A549 (cell line): Measurements from ENCODE around the gene CSF3R. TPM values are rescaled to one million over a fixed set of nuclear protein-coding genes. Genes with fewer than 3 reads are reported as not detected.
A peak's percentile ranks its signal among the peaks of the same experiment; 100 is the strongest.

Source experiments
- ATAC-seq, 2 experiments: fragments of 200-7000 bp in 1 of 2; fragments of >200 bp in 1 of 2; cut with Nextera tagmentation in 1 of 2; cut with Tn5 transposase in 1 of 2; 3 replicates each; pipeline versions ENCODE4 v1.8.0 to v1.9.1; 2018 to 2020; ENCODE audit warnings: mild to moderate bottlenecking in 1 of 2, moderate library complexity in 1 of 2
- CTCF ChIA-PET: fragments of 300-600 bp; sonication (Branson Sonifier 250); formaldehyde crosslinking; extraction: SDS; loops from one replicate; lab custom pipeline; 2021; ENCODE audit warnings: antibody characterized with exemption, inconsistent platforms; lab: Yijun Ruan, JAX
- POLR2A ChIA-PET: fragments of 350-600 bp; formaldehyde crosslinking; extraction: SDS; loops from one replicate; lab custom pipeline; 2021; ENCODE audit warnings: antibody characterized with exemption, inconsistent platforms; lab: Yijun Ruan, JAX
- DNase-seq, 2 experiments: peaks; one replicate each; pipeline versions ENCODE4 v3.0.0 to v3.0.0-alpha.2; 2011 to 2016; ENCODE audit warnings: low read depth in 1 of 2, low spot score in 1 of 2
- FAIRE-seq: peaks from 2 replicates; lab custom pipeline; 2011; peaks lifted over from hg19 to GRCh38; lab: Jason Lieb, UNC
- H3K27ac ChIP-seq, 2 experiments: fragments of >200 bp; sonication (Bioruptor Twin); formaldehyde crosslinking; 3 replicates each; pipeline ENCODE4 v1.5.1; 2016 to 2017
- H3K4me1 ChIP-seq: fragments of >200 bp; sonication (Bioruptor Twin); formaldehyde crosslinking; 3 replicates; pipeline ENCODE4 v1.6.1; 2016
- H3K4me2 ChIP-seq: fragments of >200 bp; sonication (Bioruptor Twin); formaldehyde crosslinking; 3 replicates; pipeline ENCODE4 v1.6.1; 2016
- H3K4me3 ChIP-seq: fragments of >200 bp; sonication (Bioruptor Twin); formaldehyde crosslinking; 3 replicates; pipeline ENCODE4 v1.5.1; 2016
- H3K9me3 ChIP-seq: fragments of >200 bp; sonication (Bioruptor Twin); formaldehyde crosslinking; 3 replicates; pipeline ENCODE4 v1.6.1; 2016
- CBX2 ChIP-seq: fragments of 200-600 bp; sonication (generic); IDR thresholded peaks from 2 replicates; pipeline ENCODE4 v1.6.1; 2016; ENCODE audit warnings: low read depth, mild to moderate bottlenecking, borderline replicate concordance
- CEBPB ChIP-seq, 2 experiments: fragments of >200 bp in 1 of 2; sonication (Bioruptor Twin) in 1 of 2; formaldehyde crosslinking in 1 of 2; IDR thresholded peaks; 2 replicates each; pipeline ENCODE4 v1.6.1; 2012 to 2016
- EP300 ChIP-seq, 2 experiments: fragments of >200 bp; sonication (Bioruptor Twin); formaldehyde crosslinking; IDR thresholded peaks; 2 replicates in 1 of 2; 3 replicates in 1 of 2; pipeline ENCODE4 v1.6.1; 2016 to 2017
- ESRRA ChIP-seq: fragments of 150-350 bp; IDR thresholded peaks from 2 replicates; pipeline ENCODE4 v1.6.1; 2014; ENCODE audit warnings: mild to moderate bottlenecking, low read length, borderline replicate concordance
- FOSL2 ChIP-seq, 2 experiments: fragments of 450-650 bp in 1 of 2; fragments of >200 bp in 1 of 2; sonication (Bioruptor Twin) in 1 of 2; formaldehyde crosslinking; IDR thresholded peaks; 2 replicates each; pipeline versions ENCODE4 v1.5.0 to v1.6.1; 2016 to 2020; ENCODE audit warnings: mild to moderate bottlenecking in 1 of 2, moderate library complexity in 1 of 2
- FOXS1 ChIP-seq: fragments of 250-450 bp; sonication (Bioruptor Pico); IDR thresholded peaks from 2 replicates; pipeline ENCODE4 v1.5.0; 2020; ENCODE audit warnings: mild to moderate bottlenecking, moderate library complexity
- HDAC2 ChIP-seq: fragments of 200-600 bp; sonication (generic); IDR thresholded peaks from 2 replicates; pipeline ENCODE4 v1.6.1; 2016
- HOXA7 ChIP-seq: fragments of 250-450 bp; sonication (Bioruptor Pico); IDR thresholded peaks from 2 replicates; pipeline ENCODE4 v1.5.0; 2020; ENCODE audit warnings: mild to moderate bottlenecking, moderate library complexity
- KDM1A ChIP-seq: fragments of 200-600 bp; sonication (generic); IDR thresholded peaks from 2 replicates; pipeline ENCODE4 v1.6.1; 2016; ENCODE audit warnings: low read depth, mild to moderate bottlenecking
- KDM5A ChIP-seq: fragments of 200-600 bp; sonication (generic); IDR thresholded peaks from 2 replicates; pipeline ENCODE4 v1.6.1; 2016; ENCODE audit warnings: antibody characterized with exemption, mild to moderate bottlenecking
- MAFK ChIP-seq: fragments of 450-650 bp; IDR thresholded peaks from 2 replicates; pipeline ENCODE4 v1.6.1; 2014; ENCODE audit not compliant: partially characterized antibody
- MYC ChIP-seq: IDR thresholded peaks from 2 replicates; pipeline ENCODE4 v1.6.1; 2012; ENCODE audit warnings: mild to moderate bottlenecking, inconsistent platforms, low read length, improper control_type of control experiment, borderline replicate concordance
- NFE2L2 ChIP-seq: fragments of 150-350 bp; conservative IDR thresholded peaks from 2 replicates; pipeline ENCODE4 v1.6.1; 2014; ENCODE audit warnings: low read length
- NPAS2 ChIP-seq: fragments of 250-450 bp; sonication (Bioruptor Pico); IDR thresholded peaks from 2 replicates; pipeline ENCODE4 v1.8.0; 2022; ENCODE audit warnings: mild to moderate bottlenecking, moderate library complexity, borderline replicate concordance
- PHF8 ChIP-seq: fragments of 200-600 bp; sonication (generic); IDR thresholded peaks from 2 replicates; pipeline ENCODE4 v1.6.1; 2016; ENCODE audit warnings: low read depth, mild to moderate bottlenecking, antibody characterized with exemption, moderate library complexity, borderline replicate concordance
- POLR2A ChIP-seq: IDR thresholded peaks from 2 replicates; pipeline ENCODE4 v1.6.1; 2012; ENCODE audit warnings: mild to moderate bottlenecking, low read length
- POLR2AphosphoS2 ChIP-seq: conservative IDR thresholded peaks from 2 replicates; pipeline ENCODE4 v1.6.1; 2012; ENCODE audit warnings: low read length, improper control_type of control experiment, inconsistent platforms
- RNF2 ChIP-seq: fragments of 200-600 bp; sonication (generic); IDR thresholded peaks from 2 replicates; pipeline ENCODE4 v1.6.1; 2016; ENCODE audit warnings: low read depth, mild to moderate bottlenecking, antibody characterized with exemption, moderate library complexity, borderline replicate concordance
- SMC3 ChIP-seq: fragments of >200 bp; sonication (Bioruptor Twin); formaldehyde crosslinking; IDR thresholded peaks from 3 replicates; pipeline ENCODE4 v1.6.1; 2018; ENCODE audit warnings: inconsistent platforms
- SREBF2 ChIP-seq: fragments of 450-650 bp; IDR thresholded peaks from 2 replicates; pipeline ENCODE4 v1.6.1; 2014; ENCODE audit warnings: mild to moderate bottlenecking, moderate library complexity
- TP53 ChIP-seq: fragments of 250-450 bp; sonication (Bioruptor Pico); IDR thresholded peaks from 2 replicates; pipeline ENCODE4 v1.5.0; 2021; ENCODE audit warnings: mild to moderate bottlenecking, moderate library complexity
- ZNF302 ChIP-seq: fragments of 250-450 bp; sonication (Bioruptor Pico); IDR thresholded peaks from 2 replicates; pipeline ENCODE4 v1.9.0; 2021; ENCODE audit warnings: inconsistent platforms, mild to moderate bottlenecking, moderate library complexity
- ZSCAN20 ChIP-seq: fragments of 250-450 bp; sonication (Bioruptor Pico); IDR thresholded peaks from 2 replicates; pipeline ENCODE4 v1.8.0; 2022; ENCODE audit warnings: mild to moderate bottlenecking, moderate library complexity
- WGBS: methylation state at CpG from one replicate; pipeline ENCODE4 v1.1.6; 2017; ENCODE audit errors: missing lambda C conversion rate; 5-methylcytosine and 5-hydroxymethylcytosine counted together
- polyA plus RNA-seq, 4 experiments: library from polyadenylated mRNA; depleted of rRNA in 3 of 4; stranded (reverse); fragments of >200 nt; fragmentation: RNase III in 1 of 4; extraction: RNeasy Plus Mini Kit Qiagen cat#74134 plus additional on column Dnase treatment in 1 of 4; gene quantifications; 2 replicates in 3 of 4; 3 replicates in 1 of 4; pipeline ENCODE4 v1.2.3, GENCODE V29; 2011 to 2017
- TF ChIP-seq, protein P1 (sequence below): IDR thresholded peaks from 2 replicates; pipeline ENCODE4 v1.6.1; 2012
- TF ChIP-seq, protein P2 (sequence below): fragments of 450-650 bp; IDR thresholded peaks from 2 replicates; pipeline ENCODE4 v1.6.1; 2014; ENCODE audit warnings: antibody characterized with exemption
- TF ChIP-seq, protein P3 (sequence below): fragments of >200 bp; sonication (Bioruptor Twin); formaldehyde crosslinking; IDR thresholded peaks from 3 replicates; pipeline ENCODE4 v1.6.1; 2016
- TF ChIP-seq, protein P4 (sequence below): fragments of 200-600 bp; sonication (generic); IDR thresholded peaks from 2 replicates; pipeline ENCODE4 v1.6.1; 2016; ENCODE audit warnings: antibody characterized with exemption, mild to moderate bottlenecking, moderate library complexity
- TF ChIP-seq, protein P5 (sequence below): IDR thresholded peaks from 2 replicates; pipeline ENCODE4 v1.6.1; 2012
- TF ChIP-seq, protein P6 (sequence below): fragments of 250-450 bp; sonication (Bioruptor Pico); IDR thresholded peaks from 2 replicates; pipeline ENCODE4 v1.5.0; 2020; ENCODE audit warnings: low read depth, mild to moderate bottlenecking, moderate library complexity

The CSF3R gene
- polyA plus RNA-seq, 2 of the 4 experiments (the other 2 are of a cell fraction) = not detected

DNA sequence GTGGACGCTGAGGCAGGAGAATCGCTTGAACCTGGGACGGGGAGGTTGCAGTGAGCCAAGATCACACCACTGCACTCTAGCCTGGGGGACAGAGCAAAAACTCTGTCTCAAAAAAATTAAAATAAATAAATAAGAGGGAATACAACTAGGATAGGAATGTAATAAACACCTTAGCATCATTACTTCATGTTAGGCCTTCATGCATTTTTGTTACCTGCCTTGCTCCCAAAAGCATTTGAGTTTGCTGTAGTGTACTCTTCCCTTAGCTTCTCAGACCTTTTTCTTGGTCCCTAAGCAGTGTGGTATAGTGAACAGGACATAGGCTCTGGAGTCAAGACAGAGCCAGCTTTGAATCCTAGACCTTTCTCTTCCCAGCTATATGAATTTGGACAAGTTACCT lies 29.7 kb downstream of the CSF3R start:
- WGBS = 92% methylated on average over 3 of the region's 3 CpGs
- H3K4me1 ChIP-seq = peaks cover 3% of the 10 kb centered on the region; the same call in 1 of the 3 replicates
- no peak overlapping the region for H3K4me3 ChIP-seq
- DNase-seq (no peak), ATAC-seq (no peak)
- H3K4me2 ChIP-seq = no peak overlapping the region
- CTCF ChIA-PET = no interaction called here
- no peaks in the 10 kb centered on the region for H3K9me3 ChIP-seq
- H3K27ac ChIP-seq = no peak overlapping the region
- TF ChIP-seq NFE2L2 = no peak
- TF ChIP-seq CBX2 = no peak
- no peak for TF ChIP-seq FOSL2 (IDR thresholded peaks at IDR 0.05)
- no peak for TF ChIP-seq FOSL2 (CRISPR knock-in tag; IDR thresholded peaks at IDR 0.05)
- TF ChIP-seq MYC = no peak
- no peak for TF ChIP-seq NPAS2 (CRISPR knock-in tag)
- no peak for TF ChIP-seq POLR2A
- no peak for TF ChIP-seq HDAC2
- TF ChIP-seq SMC3 = no peak
- TF ChIP-seq, protein P1, sequence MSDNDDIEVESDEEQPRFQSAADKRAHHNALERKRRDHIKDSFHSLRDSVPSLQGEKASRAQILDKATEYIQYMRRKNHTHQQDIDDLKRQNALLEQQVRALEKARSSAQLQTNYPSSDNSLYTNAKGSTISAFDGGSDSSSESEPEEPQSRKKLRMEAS = no peak
- TF ChIP-seq, protein P2, sequence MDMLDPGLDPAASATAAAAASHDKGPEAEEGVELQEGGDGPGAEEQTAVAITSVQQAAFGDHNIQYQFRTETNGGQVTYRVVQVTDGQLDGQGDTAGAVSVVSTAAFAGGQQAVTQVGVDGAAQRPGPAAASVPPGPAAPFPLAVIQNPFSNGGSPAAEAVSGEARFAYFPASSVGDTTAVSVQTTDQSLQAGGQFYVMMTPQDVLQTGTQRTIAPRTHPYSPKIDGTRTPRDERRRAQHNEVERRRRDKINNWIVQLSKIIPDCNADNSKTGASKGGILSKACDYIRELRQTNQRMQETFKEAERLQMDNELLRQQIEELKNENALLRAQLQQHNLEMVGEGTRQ = no peak
- no peak for TF ChIP-seq RNF2
- no peak for TF ChIP-seq KDM1A
- TF ChIP-seq ESRRA = no peak
- no peak for TF ChIP-seq KDM5A
- no peak for TF ChIP-seq SREBF2
- no peak for TF ChIP-seq MAFK
- no peak for TF ChIP-seq HOXA7
- TF ChIP-seq, protein P3, sequence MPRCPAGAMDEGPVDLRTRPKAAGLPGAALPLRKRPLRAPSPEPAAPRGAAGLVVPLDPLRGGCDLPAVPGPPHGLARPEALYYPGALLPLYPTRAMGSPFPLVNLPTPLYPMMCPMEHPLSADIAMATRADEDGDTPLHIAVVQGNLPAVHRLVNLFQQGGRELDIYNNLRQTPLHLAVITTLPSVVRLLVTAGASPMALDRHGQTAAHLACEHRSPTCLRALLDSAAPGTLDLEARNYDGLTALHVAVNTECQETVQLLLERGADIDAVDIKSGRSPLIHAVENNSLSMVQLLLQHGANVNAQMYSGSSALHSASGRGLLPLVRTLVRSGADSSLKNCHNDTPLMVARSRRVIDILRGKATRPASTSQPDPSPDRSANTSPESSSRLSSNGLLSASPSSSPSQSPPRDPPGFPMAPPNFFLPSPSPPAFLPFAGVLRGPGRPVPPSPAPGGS = no peak
- no peak for TF ChIP-seq EP300 (IDR thresholded peaks at IDR 0.05)
- no peak for TF ChIP-seq POLR2AphosphoS2
- TF ChIP-seq, all 56 proteins: peak for 0
- POLR2A ChIA-PET = interaction anchor here (2.7 kb wide), 1 partner anchor 11 kb away, joined by 9 read pairs; the partner anchor contains the start of gene MRPS15
- FAIRE-seq = no peak

DNA sequence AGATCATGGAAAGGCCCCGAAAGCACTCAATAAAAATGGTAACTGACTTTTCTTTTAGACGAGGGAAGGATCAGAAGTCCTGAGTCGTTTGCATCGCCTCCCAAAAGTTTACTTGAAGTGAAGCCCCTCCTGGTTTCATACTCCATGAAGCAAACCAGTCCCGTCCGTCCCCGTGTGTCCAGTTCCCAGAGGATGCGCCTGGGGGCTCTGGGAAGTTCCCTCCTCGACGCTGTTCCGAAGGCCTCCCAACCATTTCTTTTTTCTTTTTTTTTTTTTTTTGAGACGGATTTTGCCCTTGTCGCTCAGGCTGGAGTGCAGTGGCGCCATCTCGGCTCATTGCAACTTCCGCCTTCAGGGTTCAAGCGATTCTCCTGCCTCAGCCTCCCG lies 31.8 kb downstream of the CSF3R start:
- DNase-seq = no peak
- Histone ChIP-seq H3K9me3 (no peaks in the 10 kb centered on the region), H3K4me3 (peak overlapping the region; percentile 53), H3K27ac (peak overlapping the region; percentile 87 to 91), H3K4me2 (peak overlapping the region; percentile 92), H3K4me1 (peaks cover 3% of the 10 kb centered on the region; the same call in 1 of the 3 replicates)
- ChIA-PET POLR2A (interaction anchor here (0.9 to 1.5 kb wide), 7 partner anchors 9 to 64 kb away, joined by 3 to 16 read pairs (median 5); partner anchors contain the start of gene MRPS15), CTCF (interaction anchor here (0.7 to 2.9 kb wide), 5 partner anchors 9 to 301 kb away, joined by 3 to 13 read pairs (median 3); partner anchors contain the start of gene TRAPPC3)
- FAIRE-seq = no peak
- TF ChIP-seq RNF2 (no peak), ZNF302 (CRISPR knock-in tag) (no peak), MYC (no peak), TP53 (no peak), MAFK (no peak), ZSCAN20 (CRISPR knock-in tag) (no peak), FOXS1 (no peak), KDM5A (no peak), CEBPB (IDR thresholded peaks at IDR 0.05) (no peak), PHF8 (no peak)
- TF ChIP-seq, protein P3 = no peak
- TF ChIP-seq, protein P4, sequence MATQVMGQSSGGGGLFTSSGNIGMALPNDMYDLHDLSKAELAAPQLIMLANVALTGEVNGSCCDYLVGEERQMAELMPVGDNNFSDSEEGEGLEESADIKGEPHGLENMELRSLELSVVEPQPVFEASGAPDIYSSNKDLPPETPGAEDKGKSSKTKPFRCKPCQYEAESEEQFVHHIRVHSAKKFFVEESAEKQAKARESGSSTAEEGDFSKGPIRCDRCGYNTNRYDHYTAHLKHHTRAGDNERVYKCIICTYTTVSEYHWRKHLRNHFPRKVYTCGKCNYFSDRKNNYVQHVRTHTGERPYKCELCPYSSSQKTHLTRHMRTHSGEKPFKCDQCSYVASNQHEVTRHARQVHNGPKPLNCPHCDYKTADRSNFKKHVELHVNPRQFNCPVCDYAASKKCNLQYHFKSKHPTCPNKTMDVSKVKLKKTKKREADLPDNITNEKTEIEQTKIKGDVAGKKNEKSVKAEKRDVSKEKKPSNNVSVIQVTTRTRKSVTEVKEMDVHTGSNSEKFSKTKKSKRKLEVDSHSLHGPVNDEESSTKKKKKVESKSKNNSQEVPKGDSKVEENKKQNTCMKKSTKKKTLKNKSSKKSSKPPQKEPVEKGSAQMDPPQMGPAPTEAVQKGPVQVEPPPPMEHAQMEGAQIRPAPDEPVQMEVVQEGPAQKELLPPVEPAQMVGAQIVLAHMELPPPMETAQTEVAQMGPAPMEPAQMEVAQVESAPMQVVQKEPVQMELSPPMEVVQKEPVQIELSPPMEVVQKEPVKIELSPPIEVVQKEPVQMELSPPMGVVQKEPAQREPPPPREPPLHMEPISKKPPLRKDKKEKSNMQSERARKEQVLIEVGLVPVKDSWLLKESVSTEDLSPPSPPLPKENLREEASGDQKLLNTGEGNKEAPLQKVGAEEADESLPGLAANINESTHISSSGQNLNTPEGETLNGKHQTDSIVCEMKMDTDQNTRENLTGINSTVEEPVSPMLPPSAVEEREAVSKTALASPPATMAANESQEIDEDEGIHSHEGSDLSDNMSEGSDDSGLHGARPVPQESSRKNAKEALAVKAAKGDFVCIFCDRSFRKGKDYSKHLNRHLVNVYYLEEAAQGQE = no peak
- TF ChIP-seq, protein P5, sequence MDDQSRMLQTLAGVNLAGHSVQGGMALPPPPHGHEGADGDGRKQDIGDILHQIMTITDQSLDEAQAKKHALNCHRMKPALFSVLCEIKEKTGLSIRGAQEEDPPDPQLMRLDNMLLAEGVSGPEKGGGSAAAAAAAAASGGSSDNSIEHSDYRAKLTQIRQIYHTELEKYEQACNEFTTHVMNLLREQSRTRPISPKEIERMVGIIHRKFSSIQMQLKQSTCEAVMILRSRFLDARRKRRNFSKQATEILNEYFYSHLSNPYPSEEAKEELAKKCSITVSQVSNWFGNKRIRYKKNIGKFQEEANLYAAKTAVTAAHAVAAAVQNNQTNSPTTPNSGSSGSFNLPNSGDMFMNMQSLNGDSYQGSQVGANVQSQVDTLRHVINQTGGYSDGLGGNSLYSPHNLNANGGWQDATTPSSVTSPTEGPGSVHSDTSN = no peak
- TF ChIP-seq, protein P6, sequence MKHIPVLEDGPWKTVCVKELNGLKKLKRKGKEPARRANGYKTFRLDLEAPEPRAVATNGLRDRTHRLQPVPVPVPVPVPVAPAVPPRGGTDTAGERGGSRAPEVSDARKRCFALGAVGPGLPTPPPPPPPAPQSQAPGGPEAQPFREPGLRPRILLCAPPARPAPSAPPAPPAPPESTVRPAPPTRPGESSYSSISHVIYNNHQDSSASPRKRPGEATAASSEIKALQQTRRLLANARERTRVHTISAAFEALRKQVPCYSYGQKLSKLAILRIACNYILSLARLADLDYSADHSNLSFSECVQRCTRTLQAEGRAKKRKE = no peak
- no peak for ATAC-seq
- WGBS = 59% methylated on average over 17 of the region's 18 CpGs
